ENCODE results near the gene ACAP3.

ACAP3 gene

DNA sequence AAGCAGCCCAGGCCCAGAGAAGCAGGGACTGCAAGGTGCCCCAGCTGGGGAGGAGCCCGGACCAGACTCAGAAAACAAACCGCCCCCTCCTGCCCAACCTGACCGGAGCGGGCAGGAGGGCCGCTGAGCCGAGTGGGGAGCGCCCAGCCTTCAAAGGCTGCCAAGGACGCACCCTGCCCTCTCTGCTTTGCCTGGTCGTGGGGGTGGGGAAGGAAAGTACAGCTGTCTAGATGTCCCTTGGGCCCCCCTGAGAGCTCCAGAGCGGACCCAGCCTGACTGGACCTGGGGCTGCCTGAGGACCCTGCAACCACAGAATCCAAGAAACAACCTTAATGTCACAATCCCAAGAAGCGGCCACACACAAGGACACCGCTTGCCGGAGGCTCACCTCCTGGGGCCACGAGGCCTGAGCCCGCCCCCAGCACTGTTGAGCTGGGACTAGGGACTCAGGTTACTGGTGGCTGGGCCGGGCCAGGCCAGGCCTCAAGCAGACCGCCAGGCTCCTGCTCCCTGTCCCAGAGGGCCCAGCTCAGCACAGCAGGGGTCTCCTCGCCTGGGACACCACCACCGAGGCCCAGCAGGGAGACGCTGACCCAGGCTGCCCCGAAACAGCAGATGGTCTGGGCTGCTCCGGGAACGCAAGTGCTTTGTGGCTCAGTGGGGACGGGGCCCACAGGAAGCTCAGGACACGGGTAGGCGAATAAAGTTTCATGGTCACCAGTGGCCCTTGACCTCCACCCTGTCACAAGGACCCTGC, 40.1 kb upstream of the ACAP3 start:
- no peak for DNase-seq (ENCODE audit: low spot score)
- in situ Hi-C loops (cut with MboI; ENCODE audit: low sequenced_read_pairs, unreplicated experiment): no loop called here
- TF ChIP-seq, protein P1, sequence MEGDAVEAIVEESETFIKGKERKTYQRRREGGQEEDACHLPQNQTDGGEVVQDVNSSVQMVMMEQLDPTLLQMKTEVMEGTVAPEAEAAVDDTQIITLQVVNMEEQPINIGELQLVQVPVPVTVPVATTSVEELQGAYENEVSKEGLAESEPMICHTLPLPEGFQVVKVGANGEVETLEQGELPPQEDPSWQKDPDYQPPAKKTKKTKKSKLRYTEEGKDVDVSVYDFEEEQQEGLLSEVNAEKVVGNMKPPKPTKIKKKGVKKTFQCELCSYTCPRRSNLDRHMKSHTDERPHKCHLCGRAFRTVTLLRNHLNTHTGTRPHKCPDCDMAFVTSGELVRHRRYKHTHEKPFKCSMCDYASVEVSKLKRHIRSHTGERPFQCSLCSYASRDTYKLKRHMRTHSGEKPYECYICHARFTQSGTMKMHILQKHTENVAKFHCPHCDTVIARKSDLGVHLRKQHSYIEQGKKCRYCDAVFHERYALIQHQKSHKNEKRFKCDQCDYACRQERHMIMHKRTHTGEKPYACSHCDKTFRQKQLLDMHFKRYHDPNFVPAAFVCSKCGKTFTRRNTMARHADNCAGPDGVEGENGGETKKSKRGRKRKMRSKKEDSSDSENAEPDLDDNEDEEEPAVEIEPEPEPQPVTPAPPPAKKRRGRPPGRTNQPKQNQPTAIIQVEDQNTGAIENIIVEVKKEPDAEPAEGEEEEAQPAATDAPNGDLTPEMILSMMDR (IDR thresholded peaks at IDR 0.05; ENCODE audit: borderline replicate concordance, control extremely low read depth, extremely low read depth, insufficient read depth, missing control alignments): no peak

DNA sequence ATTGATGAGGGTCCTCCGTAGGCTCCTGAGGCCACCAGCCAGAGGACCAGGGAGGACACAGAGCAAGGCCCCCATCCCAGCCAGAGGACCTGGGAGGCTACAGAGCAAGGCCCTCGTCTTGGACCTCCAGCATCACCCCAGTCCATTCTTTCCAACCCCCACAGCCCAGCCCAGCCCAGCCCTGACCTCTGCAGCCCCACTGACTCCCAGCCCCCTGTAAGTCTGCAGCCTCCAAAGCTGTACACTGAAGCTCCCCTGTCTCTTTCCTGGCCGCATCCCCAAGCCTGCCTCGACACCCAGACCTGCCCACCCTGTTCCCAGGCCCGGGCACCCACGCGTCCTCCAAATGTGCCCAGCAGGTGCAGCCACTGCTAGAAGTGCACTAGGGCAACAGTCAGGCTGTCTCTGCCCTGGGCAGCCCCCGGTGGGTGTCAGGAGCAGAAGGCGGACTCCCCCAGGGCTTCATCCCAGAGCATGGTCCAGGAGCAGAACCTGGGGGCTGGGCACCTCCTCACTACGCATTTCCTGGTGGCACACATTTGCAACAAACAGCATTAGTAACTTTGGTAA, 39.4 kb upstream of the ACAP3 start:
- in situ Hi-C loops (cut with MboI; ENCODE audit: low sequenced_read_pairs, unreplicated experiment): no loop called here
- TF ChIP-seq, protein P1 (IDR thresholded peaks at IDR 0.05; ENCODE audit: borderline replicate concordance, control extremely low read depth, extremely low read depth, insufficient read depth, missing control alignments): no peak
- no peak for DNase-seq (ENCODE audit: low spot score)

DNA sequence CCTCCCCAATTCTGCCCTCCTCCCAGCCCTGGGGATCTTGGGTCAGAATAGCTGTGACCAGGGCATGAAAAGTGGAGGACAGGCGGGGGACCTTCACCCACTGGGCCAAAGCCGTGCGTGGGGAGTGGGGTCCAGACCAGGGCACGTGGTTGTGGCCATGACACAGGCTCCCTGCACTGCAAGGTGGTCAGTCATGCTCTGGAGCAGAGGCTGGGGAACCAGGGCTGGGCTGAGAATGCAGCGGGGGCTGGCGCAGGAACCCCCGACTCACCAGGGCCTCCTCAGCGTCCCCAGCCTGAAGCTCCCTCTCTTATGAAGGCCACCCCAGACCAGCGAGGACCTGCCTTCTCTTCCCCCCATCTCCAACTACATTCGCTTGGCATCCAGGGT, 38.8 kb upstream of the ACAP3 start:
- TF ChIP-seq, protein P1 (IDR thresholded peaks at IDR 0.05; ENCODE audit: borderline replicate concordance, control extremely low read depth, extremely low read depth, insufficient read depth, missing control alignments): no peak
- in situ Hi-C loops (cut with MboI; ENCODE audit: low sequenced_read_pairs, unreplicated experiment): no loop called here
- DNase-seq (ENCODE audit: low spot score): no peak

DNA sequence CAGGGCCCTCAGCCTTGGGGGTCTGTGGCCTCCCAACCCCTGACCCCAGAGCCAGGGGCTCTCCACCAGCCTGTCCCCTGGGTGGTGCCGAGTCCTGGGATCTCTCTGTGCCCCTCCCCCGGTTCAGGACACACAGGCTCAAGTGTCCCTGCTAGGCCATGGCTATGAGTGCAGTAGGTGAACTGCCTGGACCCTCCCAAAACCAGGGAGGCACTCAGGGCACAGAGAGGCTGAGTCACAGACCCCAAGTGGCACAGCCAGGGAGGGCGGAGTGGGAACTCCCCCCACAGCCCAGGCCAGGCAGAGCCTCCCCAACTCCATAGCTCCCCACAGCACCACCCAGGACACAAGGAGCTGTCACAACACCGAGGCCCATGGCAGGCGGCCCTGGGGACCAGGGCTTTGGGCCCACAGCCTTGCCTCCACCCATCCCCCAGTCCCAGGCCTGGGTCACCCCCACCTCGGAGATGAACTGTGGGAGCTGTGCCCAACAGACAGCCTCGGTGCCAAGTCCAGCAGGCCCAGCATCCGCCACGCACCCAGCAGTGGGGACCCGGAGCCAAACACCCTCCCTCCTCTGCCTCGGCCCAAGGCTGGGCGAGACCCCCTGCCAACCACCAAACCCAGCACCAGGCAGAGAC, 38.2 kb upstream of the ACAP3 start:
- TF ChIP-seq, protein P1 (IDR thresholded peaks at IDR 0.05; ENCODE audit: borderline replicate concordance, control extremely low read depth, extremely low read depth, insufficient read depth, missing control alignments): no peak
- in situ Hi-C loops (cut with MboI; ENCODE audit: low sequenced_read_pairs, unreplicated experiment): no loop called here
- no peak for DNase-seq (ENCODE audit: low spot score)

DNA sequence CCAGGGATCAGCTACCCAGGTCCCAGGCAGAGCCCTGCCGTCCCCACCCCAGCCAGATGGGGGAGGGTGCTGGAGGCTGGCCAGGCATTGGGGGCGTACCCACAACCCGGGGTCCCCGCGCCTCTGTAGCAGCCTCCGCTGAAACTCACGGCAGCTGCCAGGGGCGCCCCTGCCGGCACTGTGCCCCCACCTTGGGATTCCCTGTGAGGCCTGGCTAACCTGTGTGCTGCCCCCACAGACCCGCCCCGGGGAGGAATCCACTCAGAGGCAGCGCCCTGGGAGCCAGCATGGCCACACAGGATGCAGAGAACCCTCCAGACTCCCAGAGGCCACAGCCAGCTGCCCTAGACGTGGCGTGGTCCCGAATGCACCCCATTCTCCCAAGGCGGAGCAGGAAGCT, 37.7 kb upstream of the ACAP3 start:
- in situ Hi-C loops (cut with MboI; ENCODE audit: low sequenced_read_pairs, unreplicated experiment): no loop called here

DNA sequence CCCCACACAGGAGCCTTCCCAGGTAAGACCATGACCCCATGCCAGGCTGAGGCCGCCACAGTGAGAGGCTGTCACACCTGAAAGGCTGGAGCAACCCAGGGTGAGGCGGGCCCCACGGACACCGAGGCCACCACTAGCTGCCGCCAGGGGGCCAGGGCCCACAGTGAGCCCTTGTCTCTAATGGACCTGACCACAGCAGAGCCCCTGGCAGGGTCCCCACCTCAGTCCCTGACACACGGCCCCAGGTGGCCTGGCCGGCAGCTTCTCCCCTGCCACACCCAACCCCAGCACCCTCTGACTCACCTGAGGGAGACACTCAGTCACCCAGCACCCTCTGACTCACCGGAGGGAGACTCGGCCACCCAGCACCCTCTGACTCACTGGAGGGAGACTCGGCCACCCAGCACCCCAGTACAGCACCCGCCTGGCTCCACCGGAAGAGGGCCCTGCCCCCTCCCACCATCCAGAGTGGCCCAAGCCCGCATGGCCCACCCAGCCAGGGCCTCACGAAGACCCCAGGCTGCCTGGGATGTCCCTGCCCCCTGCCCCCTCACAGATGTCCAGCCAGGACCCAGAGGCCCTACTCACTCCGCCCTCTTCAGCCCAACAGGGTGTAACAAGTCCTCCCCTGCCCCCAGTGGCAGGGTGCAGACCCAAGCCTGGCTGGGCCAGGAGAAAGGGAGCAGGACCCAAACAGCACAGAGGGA, 37.1 kb upstream of the ACAP3 start:
- in situ Hi-C loops (cut with MboI; ENCODE audit: low sequenced_read_pairs, unreplicated experiment): no loop called here
- TF ChIP-seq, protein P1 (IDR thresholded peaks at IDR 0.05; ENCODE audit: borderline replicate concordance, control extremely low read depth, extremely low read depth, insufficient read depth, missing control alignments): no peak
- DNase-seq (ENCODE audit: low spot score): no peak

More for the DNA sequence above, 37.7 kb upstream of the ACAP3 start:
- DNase-seq (ENCODE audit: low spot score): no peak
- TF ChIP-seq, protein P1 (IDR thresholded peaks at IDR 0.05; ENCODE audit: borderline replicate concordance, control extremely low read depth, extremely low read depth, insufficient read depth, missing control alignments): no peak

Measured in GM13976 (cell line).